H9 (cell line): ENCODE results near the gene ASB16. TPM values are rescaled to one million over a fixed set of nuclear protein-coding genes. Genes with fewer than 3 reads are reported as not detected.

ENCODE experiments used
- DNase-seq: peaks from one replicate; pipeline ENCODE4 v3.0.0-alpha.2; 2017
- H2AFZ ChIP-seq: one replicate; pipeline ENCODE4 v1.6.1; 2013; ENCODE audit warnings: mild to moderate bottlenecking, low read length, control low read depth, moderate library complexity
- H2AK5ac ChIP-seq: 2 replicates; pipeline ENCODE4 v1.6.1; 2013; ENCODE audit warnings: low read length, control low read depth, mixed read lengths; ENCODE audit not compliant: insufficient read length
- H2BK120ac ChIP-seq: one replicate; pipeline ENCODE4 v1.6.1; 2013; ENCODE audit warnings: low read depth, mild to moderate bottlenecking, low read length, control low read depth, inconsistent platforms; ENCODE audit not compliant: poor library complexity, severe bottlenecking
- H2BK12ac ChIP-seq: 2 replicates; pipeline ENCODE4 v1.6.1; 2013; ENCODE audit warnings: low read length, control low read depth, mixed read lengths, low read depth; ENCODE audit not compliant: insufficient read length
- H2BK15ac ChIP-seq: 2 replicates; pipeline ENCODE4 v1.6.1; 2013; ENCODE audit warnings: low read depth, low read length, control low read depth
- H2BK20ac ChIP-seq: one replicate; pipeline ENCODE4 v1.6.1; 2013; ENCODE audit warnings: low read depth, mild to moderate bottlenecking, low read length, control low read depth, inconsistent platforms; ENCODE audit not compliant: poor library complexity, severe bottlenecking
- H2BK5ac ChIP-seq: 2 replicates; pipeline ENCODE4 v1.6.1; 2013; ENCODE audit warnings: low read length, control low read depth, mixed read lengths; ENCODE audit not compliant: insufficient read length
- H3K14ac ChIP-seq: 2 replicates; pipeline ENCODE4 v1.6.1; 2013; ENCODE audit warnings: low read length, control low read depth; ENCODE audit not compliant: insufficient read depth
- H3K18ac ChIP-seq: 2 replicates; pipeline ENCODE4 v1.6.1; 2013; ENCODE audit warnings: low read depth, mild to moderate bottlenecking, mixed read lengths, low read length, control low read depth; ENCODE audit not compliant: insufficient read length
- H3K23ac ChIP-seq: 2 replicates; pipeline ENCODE4 v1.6.1; 2013; ENCODE audit warnings: low read length, control low read depth, mixed read lengths, low read depth; ENCODE audit not compliant: insufficient read length
- H3K23me2 ChIP-seq: 2 replicates; pipeline ENCODE4 v1.6.1; 2013; ENCODE audit warnings: low read depth, mild to moderate bottlenecking, mixed read lengths, low read length, control low read depth; ENCODE audit not compliant: insufficient read length, poor library complexity, severe bottlenecking
- H3K27ac ChIP-seq: 2 replicates; pipeline ENCODE4 v1.5.1; 2013; ENCODE audit warnings: low read length, control low read depth, mixed read lengths, low read depth; ENCODE audit not compliant: insufficient read length
- H3K27me3 ChIP-seq: 2 replicates; pipeline ENCODE4 v1.6.1; 2013; ENCODE audit warnings: low read length, control low read depth, inconsistent platforms; ENCODE audit not compliant: insufficient read depth
- H3K4ac ChIP-seq: 2 replicates; pipeline ENCODE4 v1.6.1; 2013; ENCODE audit warnings: low read depth, mild to moderate bottlenecking, control low read depth, inconsistent platforms, low read length, moderate library complexity
- H3K4me1 ChIP-seq: 2 replicates; pipeline ENCODE4 v1.6.1; 2013; ENCODE audit warnings: low read length, control low read depth, inconsistent platforms; ENCODE audit not compliant: insufficient read depth
- H3K4me2 ChIP-seq: 2 replicates; pipeline ENCODE4 v1.6.1; 2013; ENCODE audit warnings: low read length, control low read depth, mixed read lengths; ENCODE audit not compliant: insufficient read length, insufficient read depth
- H3K56ac ChIP-seq: 2 replicates; pipeline ENCODE4 v1.6.1; 2013; ENCODE audit warnings: low read depth, mild to moderate bottlenecking, mixed read lengths, low read length, control low read depth; ENCODE audit not compliant: insufficient read length
- H3K79me1 ChIP-seq: 2 replicates; pipeline ENCODE4 v1.6.1; 2013; ENCODE audit warnings: low read depth, mild to moderate bottlenecking, moderate library complexity, low read length, control low read depth, inconsistent platforms; ENCODE audit not compliant: insufficient read depth, poor library complexity, severe bottlenecking
- H3K79me2 ChIP-seq: 2 replicates; pipeline ENCODE4 v1.6.1; 2013; ENCODE audit warnings: low read length, control low read depth, inconsistent platforms; ENCODE audit not compliant: insufficient read depth
- H3K9ac ChIP-seq: 2 replicates; pipeline ENCODE4 v1.6.1; 2013; ENCODE audit warnings: low read length, control low read depth, mixed read lengths; ENCODE audit not compliant: insufficient read length; ENCODE audit errors: extremely low read depth
- H3K9me3 ChIP-seq: one replicate; pipeline ENCODE4 v1.6.1; 2013; ENCODE audit warnings: low read depth, low read length, inconsistent platforms; ENCODE audit not compliant: control insufficient read depth
- H3T11ph ChIP-seq: one replicate; pipeline ENCODE4 v1.6.1; 2013; ENCODE audit warnings: mild to moderate bottlenecking, low read length, control low read depth, inconsistent platforms
- H4K20me1 ChIP-seq: one replicate; pipeline ENCODE4 v1.6.1; 2013; ENCODE audit not compliant: control insufficient read depth, insufficient read length, insufficient read depth
- H4K5ac ChIP-seq: 2 replicates; pipeline ENCODE4 v1.6.1; 2013; ENCODE audit warnings: low read depth, mild to moderate bottlenecking, mixed read lengths, low read length, control low read depth; ENCODE audit not compliant: insufficient read length
- H4K8ac ChIP-seq: replicated peaks from 2 replicates; pipeline ENCODE4 v1.6.1; 2013; ENCODE audit warnings: low read length, control low read depth, mixed read lengths, low read depth; ENCODE audit not compliant: insufficient read length
- H4K91ac ChIP-seq: 2 replicates; pipeline ENCODE4 v1.6.1; 2013; ENCODE audit warnings: low read depth, mild to moderate bottlenecking, moderate library complexity, mixed read lengths, low read length, control low read depth; ENCODE audit not compliant: insufficient read length
- H3K27ac Mint-ChIP-seq, 3 experiments: 2 replicates in 2 of 3; 3 replicates in 1 of 3; pipeline ENCODE4 v1.8.0; 2020 to 2021; ENCODE audit warnings: mixed read lengths in 3 of 3, mild to moderate bottlenecking in 1 of 3, moderate library complexity in 1 of 3
- H3K27me3 Mint-ChIP-seq: 2 replicates; pipeline ENCODE4 v1.8.0; 2021; ENCODE audit warnings: low read depth, mild to moderate bottlenecking, moderate library complexity, mixed read lengths
- H3K36me3 Mint-ChIP-seq, 3 experiments: 2 replicates in 2 of 3; 3 replicates in 1 of 3; pipeline ENCODE4 v1.8.0; 2020 to 2021; ENCODE audit warnings: low read depth in 3 of 3, mixed read lengths in 3 of 3; ENCODE audit not compliant: insufficient read depth in 1 of 3
- H3K4me1 Mint-ChIP-seq, 2 experiments: 2 replicates each; pipeline ENCODE4 v1.8.0; 2020; ENCODE audit warnings: mixed read lengths in 2 of 2
- H3K4me3 Mint-ChIP-seq, 2 experiments: 2 replicates in 1 of 2; 3 replicates in 1 of 2; pipeline ENCODE4 v1.8.0; 2020 to 2021; ENCODE audit warnings: mild to moderate bottlenecking in 2 of 2, mixed read lengths in 2 of 2, moderate library complexity in 1 of 2
- H3K9me3 Mint-ChIP-seq, 2 experiments: 2 replicates in 1 of 2; 3 replicates in 1 of 2; pipeline ENCODE4 v1.8.0; 2020; ENCODE audit warnings: mild to moderate bottlenecking in 2 of 2, mixed read lengths in 2 of 2, moderate library complexity in 1 of 2
- CTCF ChIP-seq: fragments of 200-600 bp; sonication (generic); conservative IDR thresholded peaks from 3 replicates; pipeline ENCODE4 v1.8.0; 2021; ENCODE audit warnings: antibody characterized with exemption, mild to moderate bottlenecking
- WGBS: extraction: QIAGEN DNeasy Blood & Tissue Kit; methylation state at CpG from one replicate; pipeline ENCODE4 v1.1.7; 2013; ENCODE audit warnings: missing lambda C conversion rate, low lambda C conversion rate, mixed read lengths; ENCODE audit not compliant: insufficient read length; ENCODE audit errors: extremely low coverage; 5-methylcytosine and 5-hydroxymethylcytosine counted together
- total RNA-seq: library from RNA; stranded (reverse); gene quantifications from 2 replicates; pipeline ENCODE4 v1.2.1, GENCODE V29; 2021

ASB16 gene
- total RNA-seq, 1 experiment from 2014 or later = 0.90 TPM

DNA sequence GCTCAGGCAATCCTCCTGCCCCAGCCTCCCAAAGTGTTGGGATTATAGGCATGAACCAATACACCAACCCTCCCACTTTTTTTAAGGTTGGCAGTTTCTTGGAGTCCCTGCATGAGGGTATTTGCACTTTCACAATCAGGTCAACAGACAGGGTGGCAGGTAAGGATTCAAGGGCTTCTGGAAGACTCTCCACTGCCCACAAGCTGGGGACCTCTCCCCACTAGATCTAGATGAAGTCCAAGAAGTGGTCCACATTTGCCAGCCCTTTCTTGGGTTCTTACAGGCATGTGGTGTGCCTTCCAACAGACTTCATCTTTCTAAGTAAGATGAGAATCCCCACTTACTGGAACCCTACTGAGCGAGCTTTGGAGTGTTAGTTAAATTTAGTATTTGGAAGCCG lies 3.9 kb downstream of the ASB16 start:
- H2AFZ ChIP-seq = no peak overlapping the region
- H3K79me1 ChIP-seq = no peaks in the 10 kb centered on the region
- no peak overlapping the region for H3K14ac ChIP-seq
- Mint-ChIP-seq H3K4me1 (peaks cover 8 to 21% of the 10 kb centered on the region in 2 experiments; a peak in 3 of 4 replicates), H3K9me3 (peaks cover 0 to 1% of the 10 kb centered on the region in 2 experiments; a peak in 1 of 5 replicates), H3K27me3 (no peaks in the 10 kb centered on the region; the same call in 1 of the 2 replicates), H3K27ac (no peak overlapping the region), H3K36me3 (peaks cover 20 to 29% (median 28%) of the 10 kb centered on the region in 3 experiments), H3K4me3 (no peak overlapping the region)
- H3K9me3 ChIP-seq = no peaks in the 10 kb centered on the region
- no peak overlapping the region for H3K4ac ChIP-seq
- peaks cover 3% of the 10 kb centered on the region for H4K20me1 ChIP-seq
- H4K8ac ChIP-seq = no peak overlapping the region
- no CpG with 5 or more reads among the region's 2 CpGs for WGBS
- H3K79me2 ChIP-seq = no peaks in the 10 kb centered on the region
- H4K5ac ChIP-seq = no peak overlapping the region
- no peak overlapping the region for H3K56ac ChIP-seq
- no peak overlapping the region for H4K91ac ChIP-seq
- no peak overlapping the region for H2BK15ac ChIP-seq
- no peak overlapping the region for H2AK5ac ChIP-seq
- no peak overlapping the region for H3K9ac ChIP-seq
- H3T11ph ChIP-seq = no peak overlapping the region
- H3K27me3 ChIP-seq = no peaks in the 10 kb centered on the region
- H3K4me1 ChIP-seq = no peaks in the 10 kb centered on the region; the same call in 1 of the 2 replicates
- H3K4me2 ChIP-seq = no peak overlapping the region
- H3K18ac ChIP-seq = no peak overlapping the region
- no peak for TF ChIP-seq CTCF
- no peak overlapping the region for H3K27ac ChIP-seq
- H3K23me2 ChIP-seq = no peaks in the 10 kb centered on the region
- H2BK5ac ChIP-seq = no peak overlapping the region
- no peak overlapping the region for H2BK120ac ChIP-seq
- H2BK20ac ChIP-seq = no peak overlapping the region
- H2BK12ac ChIP-seq = no peak overlapping the region
- no peak overlapping the region for H3K23ac ChIP-seq
- no peak for DNase-seq
